IPS-NIHi7 (cell line): ENCODE results near the gene FOXO3.

Experiments
- DNase-seq: peaks from one replicate; pipeline ENCODE4 v3.0.0; 2012; ENCODE audit warnings: mixed read lengths; ENCODE audit errors: extremely low spot score

Gene FOXO3

DNA sequence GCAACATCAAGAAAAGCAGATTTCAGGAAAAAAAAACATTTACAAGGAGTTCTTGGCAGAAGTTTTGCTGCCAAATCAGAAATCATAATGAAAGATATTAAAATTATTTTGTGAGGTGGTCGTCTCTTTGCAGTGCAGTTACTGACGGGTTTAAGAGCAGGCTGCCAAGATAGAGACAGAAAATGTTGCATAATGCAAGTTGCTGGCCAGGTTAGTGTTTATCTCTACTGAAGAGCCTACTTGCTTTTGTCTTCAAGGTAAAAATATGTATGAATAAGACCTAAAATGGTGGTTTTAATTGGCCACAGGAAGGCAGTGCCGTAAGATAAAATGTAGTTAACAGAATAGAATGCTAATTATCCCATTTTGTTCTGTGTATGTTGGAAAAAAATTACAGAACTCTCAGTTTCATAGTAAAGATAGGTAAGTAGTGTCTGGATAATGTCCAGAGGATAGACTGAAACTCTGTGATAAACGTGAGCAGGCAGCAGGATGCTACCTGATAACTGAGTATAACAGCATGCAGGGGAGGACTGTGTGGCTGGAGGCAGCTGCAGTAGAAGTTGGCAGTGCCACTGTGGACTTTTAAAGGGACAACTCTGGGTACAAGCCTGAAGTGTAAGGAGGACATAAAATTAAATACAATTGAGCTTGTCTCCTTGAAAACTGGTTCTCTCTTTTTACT is 13.9 kb downstream of the FOXO3 start:
- DNase-seq: no peak

DNA sequence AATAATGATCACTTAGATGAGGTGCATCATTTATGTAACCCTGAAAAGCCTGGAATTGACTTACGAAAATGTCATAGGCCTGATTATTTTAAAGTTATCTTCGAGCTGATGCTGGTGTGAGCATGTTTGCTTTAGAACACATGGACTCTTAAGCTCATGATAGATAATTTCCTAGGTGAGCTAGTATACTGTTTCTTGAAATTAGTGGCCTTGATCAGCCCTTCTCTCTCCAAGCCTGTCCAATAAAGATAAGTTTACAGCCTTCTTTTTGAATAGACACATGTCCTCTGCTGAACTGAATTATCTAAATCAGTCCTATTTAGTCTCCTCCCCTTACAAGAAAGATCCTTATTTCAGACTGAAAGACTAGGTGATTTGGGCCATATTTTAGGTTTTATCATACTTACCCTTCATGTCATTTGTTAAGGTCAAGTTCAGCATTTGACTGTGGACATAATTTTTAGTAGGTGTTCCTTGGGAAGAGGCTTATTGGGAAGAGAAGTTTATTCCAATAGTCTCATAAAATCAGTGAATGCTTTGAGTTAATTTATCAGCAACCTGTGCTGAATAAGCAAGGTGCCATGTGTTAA is 15.3 kb downstream of the FOXO3 start:
- DNase-seq: no peak

DNA sequence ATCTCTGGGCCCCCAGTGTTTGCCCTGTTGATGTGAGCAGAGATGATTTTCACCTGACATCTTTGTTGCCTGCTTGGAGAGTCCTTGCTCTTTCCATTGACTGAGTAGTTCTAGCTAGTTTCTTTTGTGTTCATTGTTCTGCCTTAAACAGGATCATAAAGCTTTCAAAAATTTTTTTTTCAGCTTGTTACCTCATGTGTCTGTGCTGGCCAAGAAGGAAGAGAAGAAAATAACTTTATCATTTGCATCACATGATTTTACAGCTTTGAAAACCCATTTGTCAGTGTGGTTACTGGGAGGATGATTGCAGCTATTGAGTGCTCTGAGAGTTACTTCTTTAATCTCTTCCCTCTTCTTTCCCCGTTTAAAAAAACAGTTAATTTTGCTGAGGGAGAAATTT is 16.0 kb downstream of the FOXO3 start:
- DNase-seq: no peak

DNA sequence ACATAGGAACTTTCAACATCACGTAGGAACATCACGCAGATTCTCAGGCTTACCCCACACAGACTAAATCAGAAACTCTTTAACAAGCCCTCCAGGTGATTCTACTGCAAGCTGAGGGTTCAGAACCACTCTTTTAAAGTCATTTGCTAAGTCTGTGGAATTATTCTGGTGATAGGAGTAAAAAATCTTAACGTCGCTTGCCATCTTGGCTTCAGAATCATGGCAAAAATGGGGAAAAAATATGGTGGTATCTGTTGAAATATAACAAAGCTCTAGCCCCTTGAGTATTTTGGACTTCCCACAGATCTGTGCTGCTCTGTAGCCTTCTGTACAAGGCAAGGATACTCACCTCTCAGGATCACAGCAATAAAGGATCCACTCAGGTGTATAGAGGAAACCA is 17.4 kb downstream of the FOXO3 start:
- DNase-seq: no peak

DNA sequence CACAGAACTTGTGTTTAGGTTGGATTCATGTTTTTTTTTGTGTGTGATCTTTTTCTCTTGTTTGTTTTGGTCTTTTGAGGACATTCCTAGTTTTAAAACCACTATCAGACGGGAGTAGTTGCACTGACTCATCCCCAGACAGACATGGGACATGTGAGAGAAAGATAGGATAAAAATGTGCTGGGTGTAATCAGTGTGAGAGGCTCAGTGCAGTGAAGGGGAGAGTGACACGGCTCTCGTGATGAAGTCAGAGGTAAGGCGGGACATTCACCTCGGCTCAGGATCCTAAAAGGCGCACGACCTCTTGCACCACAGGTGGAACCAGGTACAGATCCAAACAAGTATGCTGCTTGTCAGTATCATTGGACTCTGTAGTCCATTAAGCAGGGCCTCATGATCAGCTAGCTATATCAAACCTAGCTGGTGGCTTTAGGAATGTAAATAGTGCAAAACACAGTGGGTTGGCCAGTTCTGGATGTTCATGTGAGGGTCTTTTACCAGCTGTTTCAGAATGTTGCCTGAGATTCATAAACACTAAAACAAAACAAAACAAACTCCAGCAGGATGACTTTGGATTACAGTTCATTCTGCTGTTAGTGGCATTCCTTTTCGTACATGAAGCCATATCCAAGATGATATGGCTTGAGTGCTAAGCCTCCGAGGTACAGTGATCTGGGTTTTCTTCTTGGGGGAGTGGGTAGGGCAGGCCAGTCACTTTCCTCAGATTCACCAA is 18.0 kb downstream of the FOXO3 start:
- DNase-seq: no peak

DNA sequence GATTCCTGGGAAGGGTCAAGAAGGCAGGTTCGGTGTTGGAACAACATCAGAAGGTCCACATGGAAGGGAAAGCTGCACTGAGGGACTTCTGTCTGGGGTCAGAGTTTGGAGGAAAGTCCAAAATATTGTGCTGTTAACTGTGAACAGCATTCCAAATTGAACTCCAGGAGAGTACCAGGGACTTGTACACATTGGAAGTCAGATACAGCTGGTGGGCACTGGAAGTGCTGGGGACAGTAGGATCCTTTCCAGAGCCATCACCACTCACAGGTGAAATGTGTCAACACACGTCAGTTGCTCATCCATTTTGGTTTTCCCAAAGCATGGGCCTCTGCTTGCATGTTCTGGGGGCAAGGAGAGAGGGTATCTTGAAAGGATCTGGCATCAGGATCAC is 18.6 kb downstream of the FOXO3 start:
- DNase-seq: no peak

DNA sequence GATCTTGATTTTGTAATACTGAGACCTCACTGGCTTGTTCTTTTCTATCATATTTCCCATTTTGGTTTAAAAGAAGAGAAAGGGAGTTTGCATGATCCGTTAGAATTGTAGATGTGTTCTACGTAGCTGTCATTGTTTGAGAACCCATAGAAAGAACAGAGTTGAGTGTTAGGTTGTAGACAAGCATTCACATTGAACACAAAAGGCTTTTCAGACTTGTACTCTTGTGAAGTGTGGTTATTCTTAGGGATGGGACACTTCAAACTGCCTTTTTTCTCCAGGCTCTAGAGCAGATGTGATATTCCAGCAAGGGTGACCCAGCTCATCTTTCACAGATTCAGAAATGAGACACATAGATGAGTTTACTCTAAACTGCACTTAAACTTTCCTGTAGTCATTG is 19.9 kb downstream of the FOXO3 start:
- no peak for DNase-seq

DNA sequence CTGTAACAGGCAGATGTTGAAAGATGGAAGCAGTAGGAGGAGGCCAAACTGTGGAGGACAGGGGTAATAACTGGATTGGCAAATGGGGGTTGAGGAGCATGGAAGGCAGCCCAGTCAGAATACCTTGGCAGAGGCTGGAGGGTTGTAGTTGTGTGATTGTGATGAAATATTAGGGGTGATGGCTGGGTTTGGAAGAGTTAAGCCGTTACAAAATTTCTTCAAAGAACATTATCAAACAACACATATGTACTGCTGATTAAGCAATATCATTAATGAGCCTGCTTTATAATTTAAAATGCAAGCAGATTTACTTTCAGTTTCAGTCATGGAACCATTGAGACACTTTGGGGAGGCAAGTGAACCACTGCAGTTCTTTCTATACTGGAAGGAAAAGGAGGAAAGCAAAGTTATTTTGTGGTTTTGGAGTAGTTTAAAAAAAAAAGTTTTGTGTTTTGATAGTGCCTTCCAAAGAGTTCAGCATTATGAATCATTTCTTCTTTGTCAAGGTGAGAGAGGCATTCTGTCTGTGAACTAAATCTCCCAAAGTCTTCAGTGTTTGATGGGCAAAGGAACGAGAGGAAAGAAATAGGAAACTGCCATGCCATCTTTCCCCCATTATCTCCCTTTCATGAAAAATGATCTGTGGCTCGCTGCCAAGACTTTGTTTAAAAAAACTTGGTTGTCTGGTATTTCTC is 20.7 kb downstream of the FOXO3 start:
- no peak for DNase-seq

DNA sequence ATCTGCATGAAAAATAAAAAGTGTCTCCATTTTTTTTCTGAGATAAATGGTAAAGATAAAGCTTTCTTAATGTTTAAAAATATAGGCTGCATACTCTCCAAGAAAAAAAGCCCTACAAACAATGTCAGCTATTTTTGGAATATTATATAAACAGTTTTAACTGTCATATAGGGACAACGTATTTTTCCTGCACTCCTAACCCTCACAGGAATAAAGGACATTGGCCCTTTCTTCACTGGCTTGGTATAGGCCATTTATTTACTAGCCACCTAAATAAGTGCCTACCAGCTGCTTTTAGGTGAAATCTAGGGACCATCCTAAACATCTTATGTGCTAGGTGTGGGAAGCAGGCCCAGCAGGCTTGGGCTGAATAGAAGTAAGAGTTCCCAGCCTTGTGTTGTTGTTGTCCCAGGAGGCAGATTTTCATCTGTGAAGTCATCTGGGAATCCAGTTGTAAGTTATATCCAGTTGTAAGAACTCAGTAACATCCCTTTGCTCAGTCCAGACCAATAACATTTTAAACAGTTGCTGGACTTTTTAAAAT is 21.3 kb downstream of the FOXO3 start:
- DNase-seq: no peak

DNA sequence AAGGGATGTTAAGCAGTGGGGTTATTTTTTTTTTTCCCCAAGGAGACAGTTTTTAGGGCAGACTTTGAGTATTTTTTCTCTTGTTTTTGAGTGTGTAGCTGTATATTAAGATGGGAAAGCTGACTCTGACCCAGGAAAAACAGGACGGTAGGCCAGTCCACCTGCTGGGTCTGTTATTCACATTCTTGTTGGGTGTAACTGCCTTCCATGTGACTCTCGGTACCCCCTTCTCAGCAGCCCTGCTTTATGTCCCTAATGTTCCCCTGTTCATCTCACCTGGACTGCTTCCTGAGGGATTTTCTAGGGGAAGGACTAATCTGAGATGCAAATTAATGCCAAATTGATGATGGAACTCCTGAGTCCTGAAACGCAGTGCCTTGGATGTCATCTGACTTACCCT is 21.9 kb downstream of the FOXO3 start:
- DNase-seq: no peak

DNA sequence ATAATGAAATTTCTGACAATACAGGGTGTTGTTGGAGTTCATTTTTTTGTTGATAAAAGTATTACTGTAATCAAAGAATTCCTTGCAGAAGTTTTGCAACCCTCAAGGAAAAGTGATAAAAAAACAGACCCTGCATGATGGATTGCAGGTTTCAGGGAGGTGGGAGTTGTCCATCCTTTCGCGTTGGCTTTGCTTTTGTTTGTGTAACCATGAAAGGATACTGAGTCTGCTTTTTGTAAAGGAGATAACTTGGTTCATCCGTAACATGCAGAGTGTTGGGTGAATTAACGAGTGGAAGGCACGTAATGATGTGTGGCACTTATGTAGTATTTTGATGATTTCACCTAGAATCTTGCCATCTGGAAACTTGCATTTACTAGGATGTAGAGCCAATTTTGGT is 23.6 kb downstream of the FOXO3 start:
- DNase-seq: no peak

DNA sequence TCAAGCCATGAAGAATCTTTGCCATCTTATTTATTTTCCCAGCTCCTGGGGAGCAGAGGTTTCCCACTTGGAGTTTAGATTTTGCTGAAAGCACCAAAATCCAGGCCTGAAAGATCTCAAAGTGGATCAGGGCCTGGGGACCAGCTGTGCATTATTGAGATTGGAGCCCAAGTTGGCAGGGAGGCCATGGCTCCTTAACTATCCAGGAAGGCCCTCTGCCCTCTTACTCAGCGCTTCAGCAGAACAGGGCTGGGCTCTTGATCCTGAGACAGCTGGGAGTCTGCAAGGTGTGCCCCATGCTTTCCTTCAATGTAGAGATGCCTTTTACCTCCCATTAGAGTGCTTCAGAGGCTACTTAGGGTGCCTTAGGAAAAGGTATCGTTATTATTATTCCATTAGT is 24.6 kb downstream of the FOXO3 start:
- no peak for DNase-seq

DNA sequence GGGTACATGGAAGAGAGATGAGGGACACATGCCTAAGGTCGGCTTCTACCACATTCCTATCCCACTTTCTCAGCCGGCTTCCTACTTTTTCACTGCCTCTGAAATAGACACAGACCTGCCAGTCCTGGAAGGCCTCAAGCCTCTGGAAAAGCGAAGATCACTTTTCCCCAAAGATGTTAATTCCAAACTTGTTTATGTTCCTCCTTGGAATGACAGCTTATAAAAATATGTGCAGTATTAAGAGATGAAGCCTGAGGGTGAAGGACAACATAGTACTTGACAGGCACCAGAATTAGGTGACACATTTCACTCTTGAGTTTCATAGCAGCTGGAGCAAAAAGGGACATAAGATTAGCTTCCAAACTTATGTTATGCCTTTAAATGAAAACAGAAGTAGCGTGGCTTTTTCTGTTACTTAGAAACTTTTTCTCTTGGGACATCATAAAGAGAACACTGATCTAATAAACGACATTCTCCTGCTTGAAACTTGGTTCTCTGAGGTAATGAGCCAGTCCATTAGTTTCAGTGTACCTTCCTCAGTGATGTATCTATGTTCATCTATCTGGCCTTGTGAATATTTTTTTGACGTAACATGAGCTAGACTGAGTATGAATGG is 25.3 kb downstream of the FOXO3 start:
- DNase-seq: no peak

DNA sequence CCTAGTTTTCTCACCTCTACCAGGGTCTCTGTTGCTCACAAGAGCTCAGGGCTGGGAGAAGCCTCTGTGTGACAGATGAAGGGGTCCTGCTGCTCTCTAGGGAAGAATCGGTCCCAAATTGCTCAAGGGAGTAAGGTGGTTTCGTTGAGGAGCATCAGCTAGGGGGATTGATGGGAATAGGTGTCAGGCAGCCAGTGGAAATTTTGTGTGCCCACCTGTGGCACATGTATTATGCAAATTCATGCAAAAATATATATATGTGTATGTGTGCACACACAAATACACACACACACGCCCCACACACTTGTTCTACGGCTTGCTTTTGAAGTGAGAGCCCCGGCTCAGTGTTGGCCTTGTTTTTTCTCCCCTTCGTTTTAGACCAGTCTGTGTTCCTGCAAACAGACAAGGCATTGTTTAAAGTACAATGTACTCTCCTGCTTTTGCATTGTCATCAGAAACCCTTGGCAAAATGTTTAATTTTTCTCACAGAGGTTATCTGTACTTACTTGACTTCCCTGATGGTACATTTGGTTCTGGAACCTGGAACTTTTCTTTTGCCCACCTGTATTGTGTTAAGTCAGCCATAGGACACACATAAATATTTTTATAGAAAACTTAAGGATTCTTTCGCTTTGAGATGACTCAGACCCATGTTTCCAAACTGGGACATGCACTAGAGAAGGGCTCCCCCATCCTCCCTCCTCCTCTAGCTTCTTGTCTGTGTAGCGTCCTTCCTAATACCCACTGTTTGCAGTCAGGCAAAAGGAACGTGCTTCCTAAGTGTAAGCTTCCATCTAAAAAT is 26.7 kb downstream of the FOXO3 start:
- no peak for DNase-seq

DNA sequence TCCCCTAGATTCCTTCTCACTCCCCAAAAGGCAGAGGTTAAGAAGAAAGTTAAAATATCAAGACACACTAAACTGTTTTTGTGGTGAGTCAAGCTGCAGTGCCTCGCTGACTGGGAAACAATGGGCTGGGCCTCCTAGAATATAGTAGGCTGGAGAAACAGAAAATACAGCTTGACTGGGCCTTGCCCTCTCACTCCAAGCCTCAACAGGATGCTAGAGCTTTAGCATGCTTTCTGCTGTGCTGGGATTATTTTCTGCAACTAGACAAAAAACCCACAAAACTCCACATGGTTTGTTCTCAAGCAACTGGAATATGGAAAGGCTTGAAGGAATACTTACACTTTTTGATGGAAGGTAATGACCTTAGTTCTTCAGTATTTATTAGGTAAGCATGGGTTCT is 27.9 kb downstream of the FOXO3 start:
- peak; percentile 21 for DNase-seq

DNA sequence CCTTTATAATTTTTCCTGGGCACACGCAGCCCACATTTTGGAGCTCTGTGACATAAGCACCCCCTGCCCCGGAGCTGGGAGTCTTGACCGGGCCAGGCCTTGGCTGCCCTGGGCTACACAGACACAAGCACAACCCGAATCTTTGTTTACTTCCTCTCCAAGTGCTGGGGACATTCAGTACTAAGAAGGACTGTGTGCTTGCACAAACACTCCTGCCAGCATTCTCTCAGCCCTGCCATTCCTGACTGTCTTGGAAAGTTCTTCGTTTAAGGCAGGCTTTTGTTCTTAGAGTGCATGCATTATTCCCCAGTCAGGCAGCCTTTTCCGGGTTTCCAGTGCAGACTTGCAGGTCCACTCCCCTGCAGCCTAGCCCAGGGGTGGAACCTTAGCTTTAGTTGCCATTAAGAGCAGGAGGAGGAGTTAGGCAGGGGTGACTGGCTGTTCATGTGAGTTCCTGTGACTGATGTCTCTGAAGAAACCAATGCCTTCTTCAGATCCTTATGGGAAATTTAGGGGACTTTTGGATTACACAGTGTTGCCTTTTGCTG is 28.6 kb downstream of the FOXO3 start:
- peak; percentile 72 for DNase-seq

DNA sequence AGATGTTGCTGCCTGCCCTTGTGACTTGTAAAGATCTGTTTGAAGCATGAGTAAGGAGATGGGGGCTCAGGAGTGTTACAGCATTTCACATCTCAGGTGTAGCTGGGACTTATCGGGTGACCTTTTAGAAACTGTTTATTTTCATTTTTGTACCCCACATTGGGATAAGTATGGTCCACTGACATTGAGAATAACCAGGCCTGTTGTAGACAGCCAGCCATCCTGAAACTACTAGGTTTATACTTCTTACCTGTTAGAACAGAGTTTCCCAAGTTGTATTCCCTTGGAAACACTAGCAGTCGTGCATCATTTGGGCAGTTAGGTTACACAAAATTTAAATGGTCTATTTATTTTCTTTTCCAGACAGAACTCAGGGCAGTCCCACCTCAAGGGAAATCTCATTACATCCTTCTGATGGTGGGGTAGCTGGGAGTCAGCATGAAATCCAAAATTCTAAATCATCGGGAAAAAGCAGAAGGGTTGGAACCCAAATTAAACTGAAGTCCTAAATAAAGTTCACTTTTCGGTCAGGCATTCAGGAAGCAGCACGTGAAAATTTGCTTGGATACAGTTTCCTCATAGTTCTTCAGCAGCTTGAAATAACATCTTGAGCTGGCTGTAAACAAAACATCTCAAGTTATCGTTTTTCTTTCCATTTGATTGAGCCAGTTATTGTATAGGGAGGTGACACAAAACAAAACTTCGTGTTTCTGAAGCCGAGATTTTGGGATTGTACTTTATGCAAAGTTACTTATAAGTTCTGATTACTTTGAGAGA is 30.5 kb downstream of the FOXO3 start:
- DNase-seq: no peak

DNA sequence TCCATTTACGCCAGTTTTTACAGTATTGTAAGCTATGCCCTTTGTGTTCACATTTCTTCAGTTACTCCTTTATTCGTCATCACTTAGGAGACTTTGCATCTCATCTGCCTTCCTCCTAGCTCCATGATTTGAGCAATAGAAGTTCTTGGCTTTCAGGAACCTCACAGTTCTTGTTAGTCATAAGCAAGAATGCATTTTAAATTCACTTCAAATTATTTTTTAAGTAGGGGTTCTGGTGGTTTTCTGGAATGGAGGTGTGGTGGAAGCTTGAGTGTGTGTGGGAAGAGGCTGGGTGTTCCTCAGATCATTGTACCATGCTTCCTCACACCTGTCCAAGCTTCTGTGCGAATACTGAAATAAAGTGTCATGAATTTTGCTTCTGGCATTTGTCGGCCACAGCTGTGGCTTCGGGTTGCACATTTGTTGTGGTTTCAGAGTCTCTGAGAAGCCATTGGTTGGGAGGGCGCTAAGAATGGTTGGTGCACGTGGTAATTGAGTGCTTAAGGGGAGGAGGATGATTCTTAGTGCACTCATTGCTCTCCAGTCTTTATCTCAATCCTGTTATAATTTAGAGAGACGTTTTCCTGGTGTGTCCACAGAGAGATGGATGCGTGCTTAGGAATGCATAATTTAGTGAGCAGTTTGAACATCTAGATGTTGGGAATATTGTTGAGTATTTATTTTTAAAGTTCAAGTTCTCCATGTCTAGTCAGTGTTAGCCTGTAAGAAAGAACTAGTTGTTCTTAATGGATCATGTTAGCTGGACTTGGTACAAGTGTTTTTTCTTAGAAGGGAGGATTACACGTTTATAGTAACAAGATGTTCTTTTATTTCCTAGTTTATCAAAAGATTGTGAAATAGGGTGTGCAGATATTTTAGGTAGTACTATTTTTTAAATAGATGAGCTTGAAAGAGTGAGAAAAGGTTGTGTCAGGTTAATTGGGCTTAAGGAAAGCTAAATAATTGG is 31.9 kb downstream of the FOXO3 start:
- no peak for DNase-seq

DNA sequence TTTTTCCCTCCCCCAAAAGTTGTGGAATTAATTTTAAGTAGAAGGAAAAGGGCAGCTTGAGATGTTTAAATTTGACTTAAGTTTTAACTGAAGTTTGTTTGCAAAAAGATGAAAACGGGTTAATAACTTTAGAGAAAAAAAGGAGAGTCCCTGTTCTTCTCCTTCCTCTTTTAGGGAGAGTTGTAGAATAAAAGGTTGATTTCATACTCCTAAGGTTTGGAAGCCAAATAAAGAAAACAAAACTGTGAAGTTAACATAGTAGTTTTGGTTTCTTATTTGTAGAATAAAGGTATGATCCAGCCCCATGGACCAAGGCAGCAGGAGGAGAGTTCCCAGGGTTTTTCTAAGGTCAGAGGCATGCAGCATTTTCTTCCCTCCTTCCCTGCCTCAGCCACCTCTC is 33.4 kb downstream of the FOXO3 start:
- DNase-seq: no peak
